MCF 10A (cell line): Measurements from ENCODE around the gene SRSF10. TPM values are rescaled to one million over a fixed set of nuclear protein-coding genes. Genes with fewer than 3 reads are reported as not detected.
"Not testable (repeated sequence)": the region's sequence is repeated elsewhere in the genome, so short reads cannot be mapped to it uniquely, and the experiment has no call there.

Source experiments
- BruUV-seq: library from RNA; stranded (reverse); fragments of 400-500 nt; replicated peaks from 2 replicates; lab custom pipeline; 2021; lab: Mats Ljungman, UMichigan
- CTCF ChIA-PET: fragments of 300-600 bp; sonication (Branson Sonifier 250); formaldehyde crosslinking; extraction: SDS; loops from one replicate; lab custom pipeline; 2021; ENCODE audit warnings: antibody characterized with exemption, inconsistent platforms; lab: Yijun Ruan, JAX
- POLR2A ChIA-PET: fragments of 300-600, 350-650 bp; sonication (Branson Sonifier 250); formaldehyde crosslinking; extraction: SDS; loops from one replicate; lab custom pipeline; 2020; ENCODE audit warnings: antibody characterized with exemption, inconsistent platforms; lab: Yijun Ruan, JAX
- DNase-seq: peaks from one replicate; pipeline ENCODE4 v3.0.0-alpha.2; 2018; ENCODE audit not compliant: unreplicated experiment
- H3K27ac Mint-ChIP-seq: one replicate; pipeline ENCODE4 v1.8.0; 2022; ENCODE audit warnings: mild to moderate bottlenecking, low read depth, mixed read lengths; ENCODE audit not compliant: unreplicated experiment
- H3K27me3 Mint-ChIP-seq: one replicate; pipeline ENCODE4 v1.8.0; 2022; ENCODE audit warnings: mixed read lengths; ENCODE audit not compliant: insufficient read depth, unreplicated experiment
- H3K36me3 Mint-ChIP-seq: one replicate; pipeline ENCODE4 v1.8.0; 2022; ENCODE audit warnings: mild to moderate bottlenecking, moderate library complexity, mixed read lengths; ENCODE audit not compliant: insufficient read depth, unreplicated experiment
- H3K4me1 Mint-ChIP-seq: one replicate; pipeline ENCODE4 v1.8.0; 2022; ENCODE audit warnings: mixed read lengths; ENCODE audit not compliant: insufficient read depth, unreplicated experiment
- H3K4me3 Mint-ChIP-seq: one replicate; pipeline ENCODE4 v1.8.0; 2022; ENCODE audit warnings: mild to moderate bottlenecking, moderate library complexity, mixed read lengths; ENCODE audit not compliant: unreplicated experiment
- H3K9me3 Mint-ChIP-seq: one replicate; pipeline ENCODE4 v1.8.0; 2022; ENCODE audit warnings: mixed read lengths; ENCODE audit not compliant: unreplicated experiment
- intact Hi-C: fragments of 100-400 bp; cut with micrococcal nuclease; formaldehyde crosslinking; loops from 2 replicates; pipeline ENCODE4 v1.14.1; 2022
- total RNA-seq: library from RNA; stranded (reverse); gene quantifications from 2 replicates; pipeline ENCODE4 v1.2.3, GENCODE V29; 2022
- TF ChIP-seq, protein P1 (sequence below): fragments of 200-600 bp; IDR thresholded peaks from one replicate; pipeline ENCODE4 v1.8.0; 2022; ENCODE audit warnings: antibody characterized with exemption, mild to moderate bottlenecking; ENCODE audit not compliant: unreplicated experiment

Gene SRSF10
- total RNA-seq, 1 experiment from 2014 or later, result 134 TPM

DNA sequence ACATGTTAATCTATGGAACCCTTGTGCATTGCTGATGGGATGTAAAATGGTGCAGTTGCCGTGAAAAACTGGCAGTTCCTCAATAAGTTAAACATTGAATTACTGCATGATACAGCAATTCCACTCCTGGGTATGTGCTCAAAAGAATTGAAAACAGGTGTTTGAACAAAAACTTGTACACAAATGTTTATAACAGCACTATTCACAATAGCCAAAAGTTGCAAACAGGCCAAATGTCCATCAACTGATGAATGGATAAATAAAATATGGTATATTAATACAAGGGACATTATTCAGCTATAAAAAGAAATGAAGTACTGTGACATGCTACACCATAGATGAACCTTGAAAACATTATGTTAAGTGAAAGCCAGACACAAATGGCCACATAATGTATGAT is 17.7 kb upstream of the SRSF10 start:
- no peak for DNase-seq
- no peak overlapping the region for H3K4me3 Mint-ChIP-seq
- TF ChIP-seq, protein P1, sequence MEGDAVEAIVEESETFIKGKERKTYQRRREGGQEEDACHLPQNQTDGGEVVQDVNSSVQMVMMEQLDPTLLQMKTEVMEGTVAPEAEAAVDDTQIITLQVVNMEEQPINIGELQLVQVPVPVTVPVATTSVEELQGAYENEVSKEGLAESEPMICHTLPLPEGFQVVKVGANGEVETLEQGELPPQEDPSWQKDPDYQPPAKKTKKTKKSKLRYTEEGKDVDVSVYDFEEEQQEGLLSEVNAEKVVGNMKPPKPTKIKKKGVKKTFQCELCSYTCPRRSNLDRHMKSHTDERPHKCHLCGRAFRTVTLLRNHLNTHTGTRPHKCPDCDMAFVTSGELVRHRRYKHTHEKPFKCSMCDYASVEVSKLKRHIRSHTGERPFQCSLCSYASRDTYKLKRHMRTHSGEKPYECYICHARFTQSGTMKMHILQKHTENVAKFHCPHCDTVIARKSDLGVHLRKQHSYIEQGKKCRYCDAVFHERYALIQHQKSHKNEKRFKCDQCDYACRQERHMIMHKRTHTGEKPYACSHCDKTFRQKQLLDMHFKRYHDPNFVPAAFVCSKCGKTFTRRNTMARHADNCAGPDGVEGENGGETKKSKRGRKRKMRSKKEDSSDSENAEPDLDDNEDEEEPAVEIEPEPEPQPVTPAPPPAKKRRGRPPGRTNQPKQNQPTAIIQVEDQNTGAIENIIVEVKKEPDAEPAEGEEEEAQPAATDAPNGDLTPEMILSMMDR, result no peak
- ChIA-PET POLR2A (interaction anchor here (1.2 kb wide), 1 partner anchor 17 kb away, joined by 3 read pairs; the partner anchor contains the start of gene SRSF10), CTCF (no interaction called here)
- H3K9me3 Mint-ChIP-seq, result no peaks in the 10 kb centered on the region
- H3K27me3 Mint-ChIP-seq, result no peaks in the 10 kb centered on the region
- peaks cover 5% of the 10 kb centered on the region for H3K4me1 Mint-ChIP-seq
- intact Hi-C loops, result no loop called here
- no peak overlapping the region for H3K27ac Mint-ChIP-seq
- BruUV-seq, result no TSS peak
- no peaks in the 10 kb centered on the region for H3K36me3 Mint-ChIP-seq

GRCh38 chr1:23996700-23997229 is 16.6 kb upstream of the SRSF10 start:
- no peaks in the 10 kb centered on the region for H3K27me3 Mint-ChIP-seq
- H3K9me3 Mint-ChIP-seq, result no peaks in the 10 kb centered on the region
- ChIA-PET CTCF (no interaction called here), POLR2A (interaction anchor here (1.2 kb wide), 1 partner anchor 16 kb away, joined by 3 read pairs; the partner anchor contains the start of gene SRSF10)
- H3K36me3 Mint-ChIP-seq, result no peaks in the 10 kb centered on the region
- H3K4me1 Mint-ChIP-seq, result peaks cover 5% of the 10 kb centered on the region
- H3K4me3 Mint-ChIP-seq, result no peak overlapping the region
- no peak overlapping the region for H3K27ac Mint-ChIP-seq
- TF ChIP-seq, protein P1, result no peak
- intact Hi-C loops, result no loop called here
- BruUV-seq, result no TSS peak
- DNase-seq, result no peak

DNA sequence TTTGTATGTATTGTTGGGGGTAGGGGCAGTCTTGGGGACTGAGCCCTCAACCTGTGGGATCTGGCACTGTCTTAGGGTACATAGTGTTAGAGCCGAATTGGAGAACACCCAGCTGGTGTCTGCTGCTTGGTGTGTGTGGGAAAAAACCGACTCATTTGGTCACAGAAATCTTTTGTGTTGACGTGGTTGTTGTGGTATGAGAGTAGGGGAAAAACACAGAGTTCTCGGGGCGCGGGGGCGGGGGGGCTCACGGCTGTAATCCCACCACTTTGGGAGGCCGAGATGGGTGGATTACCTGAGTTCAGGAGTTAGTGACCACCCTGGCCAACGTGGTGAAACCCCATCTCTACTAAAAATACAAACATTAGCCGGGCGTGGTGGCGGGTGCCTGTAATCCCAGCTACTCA is 15.3 kb upstream of the SRSF10 start:
- BruUV-seq, result no TSS peak
- intact Hi-C loops, result no loop called here
- Mint-ChIP-seq H3K9me3 (no peaks in the 10 kb centered on the region), H3K4me3 (no peak overlapping the region), H3K27me3 (no peaks in the 10 kb centered on the region), H3K36me3 (no peaks in the 10 kb centered on the region), H3K27ac (no peak overlapping the region), H3K4me1 (peaks cover 5% of the 10 kb centered on the region)
- ChIA-PET POLR2A (interaction anchor here (1.1 kb wide), 1 partner anchor 14 kb away, joined by 4 read pairs; no protein-coding TSS in a partner anchor), CTCF (interaction anchor here (0.6 kb wide), 1 partner anchor 24 kb away, joined by 3 read pairs; no protein-coding TSS in a partner anchor)
- TF ChIP-seq, protein P1, result no peak
- no peak for DNase-seq

- POLR2A ChIA-PET, result interaction anchor here (1.0 kb wide), 1 partner anchor 9 kb away, joined by 3 read pairs; no protein-coding TSS in a partner anchor
- H3K4me1 Mint-ChIP-seq, H3K27me3 Mint-ChIP-seq, H3K27ac Mint-ChIP-seq, DNase-seq, BruUV-seq, H3K4me3 Mint-ChIP-seq, H3K9me3 Mint-ChIP-seq, H3K36me3 Mint-ChIP-seq, intact Hi-C loops: not testable (repeated sequence)
- CTCF ChIA-PET, result interaction anchor here (0.6 kb wide), 2 partner anchors 9 to 11 kb away, joined by 3 to 4 read pairs; no protein-coding TSS in a partner anchor
These were observed 11.9 kb upstream of the SRSF10 start for GRCh38 chr1:23992011-23992410.
